GM12873 (cell line): ENCODE results near the gene DCTN5.

Source experiments
- CTCF ChIP-seq: IDR thresholded peaks from 2 replicates; pipeline ENCODE4 v1.5.1; 2012; ENCODE audit warnings: low read depth, mild to moderate bottlenecking, moderate library complexity, low read length, control low read depth; ENCODE audit not compliant: insufficient read depth; ENCODE audit errors: missing control alignments

The DCTN5 gene

GRCh38 chr16:23690771-23691482 lies 49.7 kb downstream of the DCTN5 start:
- TF ChIP-seq CTCF = no peak

- TF ChIP-seq CTCF = no peak
Measured at GRCh38 chr16:23691483-23692189, 50.4 kb downstream of the DCTN5 start.

GRCh38 chr16:23692190-23692837 lies 51.0 kb downstream of the DCTN5 start:
- TF ChIP-seq CTCF = no peak

GRCh38 chr16:23694265-23694643 lies 53.0 kb downstream of the DCTN5 start:
- no peak for TF ChIP-seq CTCF

- no peak for TF ChIP-seq CTCF
Measured at GRCh38 chr16:23694644-23695373, 53.5 kb downstream of the DCTN5 start.

- TF ChIP-seq CTCF = no peak
Measured at GRCh38 chr16:23695756-23696155, 54.5 kb downstream of the DCTN5 start.

- TF ChIP-seq CTCF = no peak
Measured at GRCh38 chr16:23699100-23699499, 57.8 kb downstream of the DCTN5 start.
